GM12878 (cell line): ENCODE data around the gene RPUSD1. TPM values are rescaled to one million over a fixed set of nuclear protein-coding genes. Genes with fewer than 3 reads are reported as not detected.

ENCODE experiments used
- ATAC-seq: fragments of 200-7000 bp; cut with Tn5 transposase; 3 replicates; pipeline ENCODE4 v1.9.1; 2020; ENCODE audit warnings: mild to moderate bottlenecking, moderate library complexity
- BruUV-seq: library from RNA; stranded (reverse); fragments of 400-500 nt; replicated peaks from 2 replicates; lab custom pipeline; 2021; lab: Mats Ljungman, UMichigan
- CTCF ChIA-PET: fragments of 300-600 bp; sonication (Branson Sonifier 250); formaldehyde crosslinking; extraction: SDS; loops from one replicate; lab custom pipeline; 2021; ENCODE audit warnings: inconsistent platforms; lab: Yijun Ruan, JAX
- POLR2A ChIA-PET: fragments of 350-600 bp; formaldehyde crosslinking; extraction: SDS; loops from one replicate; lab custom pipeline; 2021; ENCODE audit warnings: inconsistent platforms; lab: Charles Lee
- RAD21 ChIA-PET: fragments of 300-600 bp; sonication (Branson Sonifier 250); formaldehyde crosslinking; loops from one replicate; lab custom pipeline; 2023; ENCODE audit warnings: antibody characterized with exemption; ENCODE audit not compliant: unreplicated experiment; lab: Charles Lee
- SMC1A ChIA-PET: fragments of 300-600 bp; sonication (Branson Sonifier 250); formaldehyde crosslinking; loops from one replicate; lab custom pipeline; 2023; ENCODE audit not compliant: unreplicated experiment, uncharacterized antibody; lab: Charles Lee
- DNase-seq: peaks from one replicate; pipeline ENCODE4 v3.0.0-alpha.2; 2011; ENCODE audit warnings: low read depth, low spot score
- FAIRE-seq: peaks from 3 replicates; lab custom pipeline; 2011; peaks lifted over from hg19 to GRCh38; lab: Jason Lieb, UNC
- H2AFZ ChIP-seq: 2 replicates; pipeline ENCODE4 v1.6.0; 2011; ENCODE audit warnings: low read depth, low read length, control low read depth; ENCODE audit not compliant: control insufficient read depth
- H3K27ac ChIP-seq: 2 replicates; pipeline ENCODE4 v1.5.1; 2011; ENCODE audit warnings: control low read depth; ENCODE audit not compliant: control insufficient read depth, insufficient read depth
- H3K27me3 ChIP-seq, 2 experiments: replicated peaks in 1 of 2; 2 replicates each; pipeline versions ENCODE4 v1.6.0 to v1.6.1; 2011; ENCODE audit warnings: low read length in 1 of 2; ENCODE audit not compliant: control insufficient read depth in 2 of 2, insufficient read depth in 2 of 2
- H3K36me3 ChIP-seq, 2 experiments: 2 replicates each; pipeline ENCODE4 v1.5.1; 2011; ENCODE audit warnings: low read length in 1 of 2; ENCODE audit not compliant: control insufficient read depth in 2 of 2, insufficient read depth in 2 of 2
- H3K4me1 ChIP-seq: 2 replicates; pipeline ENCODE4 v1.6.1; 2011; ENCODE audit warnings: mild to moderate bottlenecking, low read length, moderate library complexity, mixed read lengths; ENCODE audit not compliant: control insufficient read depth, insufficient read depth
- H3K4me2 ChIP-seq: 2 replicates; pipeline ENCODE4 v1.6.0; 2011; ENCODE audit warnings: control low read depth; ENCODE audit not compliant: control insufficient read depth, insufficient read depth
- H3K4me3 ChIP-seq: fragments of 200-600 bp; sonication (generic); 2 replicates; pipeline ENCODE4 v1.5.1; 2016
- H3K79me2 ChIP-seq: 2 replicates; pipeline ENCODE4 v1.6.0; 2011; ENCODE audit warnings: low read length; ENCODE audit not compliant: control insufficient read depth, insufficient read depth
- H3K9ac ChIP-seq: 2 replicates; pipeline ENCODE4 v1.8.0; 2011; ENCODE audit warnings: low read length, control low read depth, mixed read lengths; ENCODE audit not compliant: control insufficient read depth, insufficient read depth
- H3K9me3 ChIP-seq: replicated peaks from 3 replicates; pipeline ENCODE4 v1.5.1; 2011; ENCODE audit warnings: mild to moderate bottlenecking, low read length; ENCODE audit not compliant: control insufficient read depth, insufficient read depth
- H4K20me1 ChIP-seq: 2 replicates; pipeline ENCODE4 v1.6.0; 2011; ENCODE audit not compliant: control insufficient read depth, insufficient read depth
- BACH1 ChIP-seq: fragments of 450-650 bp; IDR thresholded peaks from 2 replicates; pipeline ENCODE4 v1.6.1; 2017; ENCODE audit warnings: mild to moderate bottlenecking, borderline replicate concordance
- CTCF ChIP-seq, 3 experiments: IDR thresholded peaks in 2 of 3; conservative IDR thresholded peaks in 1 of 3; 2 replicates each; pipeline ENCODE4 v1.5.1; 2011; ENCODE audit warnings: low read depth in 3 of 3, low read length in 3 of 3, mild to moderate bottlenecking in 3 of 3, control low read depth in 2 of 3, moderate library complexity in 2 of 3, inconsistent platforms in 1 of 3, mixed read lengths in 1 of 3; ENCODE audit not compliant: control insufficient read depth in 2 of 3, insufficient read depth in 1 of 3; ENCODE audit errors: extremely low read depth in 1 of 3
- E2F8 ChIP-seq: fragments of 450-650 bp; IDR thresholded peaks from 2 replicates; pipeline ENCODE4 v1.6.1; 2018; ENCODE audit warnings: mild to moderate bottlenecking, low read depth, moderate library complexity; ENCODE audit not compliant: partially characterized antibody
- LARP7 ChIP-seq: fragments of 450-650 bp; IDR thresholded peaks from 2 replicates; pipeline ENCODE4 v1.6.1; 2017; ENCODE audit warnings: mild to moderate bottlenecking
- MLLT1 ChIP-seq: fragments of 450-650 bp; IDR thresholded peaks from 2 replicates; pipeline ENCODE4 v1.6.1; 2016; ENCODE audit warnings: mild to moderate bottlenecking
- MYB ChIP-seq: fragments of 150-350 bp; IDR thresholded peaks from 2 replicates; pipeline ENCODE4 v1.6.1; 2014; ENCODE audit warnings: mild to moderate bottlenecking, low read depth, low read length, borderline replicate concordance
- NKRF ChIP-seq: fragments of 450-650 bp; conservative IDR thresholded peaks from 2 replicates; pipeline ENCODE4 v1.6.1; 2017; ENCODE audit warnings: mild to moderate bottlenecking, moderate library complexity
- PBX3 ChIP-seq: IDR thresholded peaks from 2 replicates; pipeline ENCODE4 v1.6.1; 2011; ENCODE audit warnings: mild to moderate bottlenecking, low read depth, low read length, moderate library complexity; ENCODE audit not compliant: insufficient replicate concordance
- TARDBP ChIP-seq: IDR thresholded peaks from 2 replicates; pipeline ENCODE4 v1.6.1; 2016; ENCODE audit warnings: borderline replicate concordance
- ZNF274 ChIP-seq: IDR thresholded peaks from one replicate; pipeline ENCODE4 v1.8.0; 2011; ENCODE audit not compliant: insufficient read length, insufficient read depth
- ZSCAN29 ChIP-seq: fragments of 450-650 bp; IDR thresholded peaks from 2 replicates; pipeline ENCODE4 v1.6.1; 2017; ENCODE audit warnings: mild to moderate bottlenecking, moderate library complexity
- WGBS: methylation state at CpG from one replicate; pipeline ENCODE4 v1.1.6; 2016; ENCODE audit warnings: low lambda C conversion rate; ENCODE audit not compliant: insufficient replicate concordance, insufficient coverage; ENCODE audit errors: missing lambda C conversion rate; 5-methylcytosine and 5-hydroxymethylcytosine counted together
- in situ Hi-C: fragments of 300-500 bp; cut with MboI; formaldehyde crosslinking; loops from 9 replicates; pipeline ENCODE4 v1.14.3; 2018; ENCODE audit warnings: mixed read lengths
- intact Hi-C: fragments of 100-400 bp; cut with micrococcal nuclease; formaldehyde crosslinking; loops from one replicate; pipeline ENCODE4 v1.14.2; 2022; ENCODE audit not compliant: unreplicated experiment
- polyA plus RNA-seq, 11 experiments: library from polyadenylated mRNA; depleted of rRNA in 4 of 11; unstranded in 6 of 11; stranded (reverse) in 5 of 11; fragments of >200 nt; fragmentation: Nextera tagmentation in 4 of 11; fragmentation: Illumina TruSeq in 1 of 11; extraction: Ambion mirVana in 4 of 11; extraction: Trizol in 1 of 11; gene quantifications; 1 replicate in 1 of 11; 2 replicates in 10 of 11; pipeline versions ENCODE4 v1.2.1 to v1.2.3, GENCODE V29; 2011 to 2016; ENCODE audit warnings: inconsistent platforms in 2 of 11, missing spikeins in 2 of 11, low read depth in 1 of 11
- total RNA-seq, 4 experiments: library from RNA; depleted of rRNA in 3 of 4; stranded (reverse); fragments of >200 nt in 3 of 4; fragmentation: Illumina TruSeq in 1 of 4; extraction: Trizol in 1 of 4; gene quantifications; 2 replicates each; pipeline versions ENCODE4 v1.2.1 to v1.2.3, GENCODE V29; 2013 to 2021

The RPUSD1 gene
- total and polyA plus RNA-seq, 10 of the 15 experiments (the other 5 are each of a cell fraction or from before 2014, with no cell fraction given), result 0.55 to 49.9 (median 21.1) TPM

GRCh38 chr16:788399-789126 lies 382 bp upstream of the RPUSD1 start, which contains the start of gene CHTF18:
TSS of gene CHTF18 (plus strand) at chr16:788620. CDS start at chr16:788685, 65 bp downstream.
- Histone ChIP-seq H3K27ac (peak within 1 kb of the TSS; percentile 69), H3K9me3 (no peaks in the 10 kb centered on the region), H3K79me2 (peaks cover 24% of the 10 kb centered on the region), H3K4me1 (peaks cover 9% of the 10 kb centered on the region), H3K4me3 (peak within 1 kb of the TSS; percentile 89), H2AFZ (peak within 1 kb of the TSS; percentile 89), H4K20me1 (no peaks in the 10 kb centered on the region), H3K36me3 (peaks cover 0 to 21% of the 10 kb centered on the region in 2 experiments; a peak in 2 of 4 replicates), H3K9ac (peak within 1 kb of the TSS; percentile 90), H3K4me2 (peak within 1 kb of the TSS; percentile 85), H3K27me3 (no peaks in the 10 kb centered on the region)
- in situ Hi-C loops, result loop anchor here (5.0 kb wide), 2 partner anchors 46 to 76 kb away; partner anchors contain the start of gene CIAO3
- ChIA-PET SMC1A (interaction anchor here (1.1 to 1.5 kb wide), 2 partner anchors 69 to 76 kb away, joined by 3 to 5 read pairs; no protein-coding TSS in a partner anchor), RAD21 (interaction anchor here (1.1 to 1.6 kb wide), 4 partner anchors 51 to 76 kb away, joined by 5 to 10 read pairs (median 8); partner anchors contain the start of gene ANTKMT), POLR2A (interaction anchor here (0.5 to 2.1 kb wide), 5 partner anchors 18 to 917 kb away, joined by 3 to 12 read pairs (median 4); partner anchors contain the start of genes ANTKMT, MAPK8IP3 and METRN), CTCF (interaction anchor here (0.6 to 5.2 kb wide), 3 partner anchors 43 to 76 kb away, joined by 4 to 32 read pairs (median 5); no protein-coding TSS in a partner anchor)
- FAIRE-seq, result peak; percentile 27
- peak; percentile 91 for ATAC-seq
- under 1% methylated on average over 74 of the region's 97 CpGs for WGBS
- intact Hi-C loops, result loop anchor here (5.0 kb wide), 1 partner anchor 46 kb away; the partner anchor contains the start of gene CIAO3
- peak; percentile 45 for DNase-seq
- BruUV-seq, result TSS peak; percentile 78
- TF ChIP-seq LARP7 (peak; percentile 59; the same call in 1 of the 2 replicates), BACH1 (peak; percentile 28; the same call in 1 of the 2 replicates), PBX3 (peak; percentile 89), MYB (no peak), ZSCAN29 (no peak), ZNF274 (no peak), CTCF (IDR thresholded peaks at IDR 0.05 in 2 of 3, conservative IDR thresholded peaks at IDR 0.05 in 1 of 3; ENCODE audit: control insufficient read depth in 2 of 3, extremely low read depth in 1 of 3, insufficient read depth in 1 of 3, low read depth in 3 of 3, low read length in 3 of 3) (no peak), E2F8 (no peak), NKRF (peak; percentile 99), TARDBP (no peak), MLLT1 (peak; percentile 55; the same call in 1 of the 2 replicates)
